NCI-H510A treated with DMSO at 0.1 percent for 48 hours (cell line): ENCODE results near the gene ERBB2.
A peak's percentile ranks its signal among the peaks of the same experiment; 100 is the strongest.

ENCODE experiments used
- DNase-seq: peaks from one replicate; lab custom pipeline; 2025; lab: John Stamatoyannopoulos, UW

Gene ERBB2

DNA sequence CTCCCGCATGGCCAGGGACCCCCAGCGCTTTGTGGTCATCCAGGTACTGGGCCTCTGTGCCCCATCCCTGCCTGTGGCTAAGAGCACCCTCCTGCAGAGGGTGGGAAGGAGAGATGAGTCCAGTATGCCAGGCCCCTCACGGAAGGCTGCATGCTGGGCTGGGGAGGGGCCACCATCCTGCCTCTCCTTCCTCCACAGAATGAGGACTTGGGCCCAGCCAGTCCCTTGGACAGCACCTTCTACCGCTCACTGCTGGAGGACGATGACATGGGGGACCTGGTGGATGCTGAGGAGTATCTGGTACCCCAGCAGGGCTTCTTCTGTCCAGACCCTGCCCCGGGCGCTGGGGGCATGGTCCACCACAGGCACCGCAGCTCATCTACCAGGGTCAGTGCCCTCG is 26.8 kb downstream of the ERBB2 start:
- DNase-seq, result no peak

- no peak for DNase-seq
Observed at GRCh38 chr17:39727556-39727955, 27.7 kb downstream of the ERBB2 start.

DNA sequence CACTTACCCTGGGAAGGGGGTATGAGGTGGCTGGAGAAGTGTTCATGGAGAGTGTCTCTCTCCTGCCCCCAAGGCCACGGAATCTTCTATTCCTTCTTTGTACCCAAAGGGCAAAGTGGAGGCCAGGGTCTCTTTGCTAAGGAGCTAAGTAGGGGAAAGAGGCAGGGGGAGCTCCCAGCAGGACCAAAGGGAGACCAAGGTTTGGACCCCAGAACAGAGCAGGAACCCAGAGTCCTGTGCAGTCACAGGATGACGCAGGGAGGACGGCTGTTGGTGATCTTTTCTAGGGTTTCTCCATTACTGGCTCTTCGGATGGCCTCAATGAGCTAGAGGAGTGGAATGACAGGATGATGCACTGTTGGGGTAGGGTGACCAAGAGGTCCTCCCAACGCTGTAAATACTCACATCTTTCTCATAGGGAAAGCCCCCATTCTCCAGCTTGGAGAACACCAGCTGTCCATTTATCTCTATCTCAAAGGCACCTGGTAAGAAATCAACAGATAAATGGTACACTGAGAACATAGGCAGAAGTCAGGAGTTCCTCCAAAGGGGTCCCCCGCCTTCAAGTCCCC is 29.5 kb downstream of the ERBB2 start:
- no peak for DNase-seq

GRCh38 chr17:39730095-39730921 is 30.4 kb downstream of the ERBB2 start, which contains the start of gene MIEN1:
MIEN1 (minus strand) TSS chr17:39730532; CDS start chr17:39730495, 37 bp downstream.
- peak; percentile 77 for DNase-seq

DNA sequence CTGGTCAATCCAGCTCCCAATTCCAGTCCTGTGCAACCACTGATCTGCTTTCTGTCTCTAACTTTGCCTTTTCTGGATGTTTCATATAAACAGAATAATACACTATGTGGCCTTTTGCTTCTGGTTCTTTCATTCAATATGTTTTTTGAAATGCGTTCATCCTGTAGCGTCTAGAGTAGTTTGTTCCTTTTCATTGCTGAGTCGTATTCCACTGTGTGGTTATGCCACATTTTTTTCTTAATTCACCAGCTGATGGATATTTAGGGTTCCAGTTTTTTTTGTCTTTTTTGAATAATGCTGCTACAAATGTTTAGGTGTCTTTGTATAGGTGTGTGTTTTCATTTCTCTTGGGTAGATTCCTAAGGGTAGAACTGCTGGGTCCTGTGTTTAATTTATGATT is 32.7 kb downstream of the ERBB2 start:
- no peak for DNase-seq

DNA sequence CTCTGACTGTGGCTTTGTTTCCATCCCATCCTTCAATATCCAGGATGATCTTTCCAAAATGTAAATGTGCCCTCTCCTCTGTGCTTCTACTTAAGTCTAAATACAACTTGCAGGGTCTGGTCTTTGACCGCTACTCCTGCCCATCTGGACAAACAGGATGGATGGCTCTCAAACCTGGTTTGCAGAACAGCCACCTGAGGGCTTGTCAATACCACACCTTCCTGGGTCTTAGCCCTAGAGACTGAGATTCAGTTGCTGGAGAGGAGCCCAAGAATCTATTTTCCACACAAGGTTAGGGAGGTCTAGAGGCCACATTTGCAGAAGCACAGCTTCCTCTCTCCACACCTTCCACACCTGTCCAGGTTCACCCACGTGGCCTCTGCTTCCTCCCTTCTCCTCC is 36.0 kb downstream of the ERBB2 start:
- DNase-seq, result no peak

GRCh38 chr17:39736319-39737165 is 36.7 kb downstream of the ERBB2 start:
- peak; percentile 50 for DNase-seq

GRCh38 chr17:39737206-39737759 is 37.4 kb downstream of the ERBB2 start:
- DNase-seq, result no peak

DNA sequence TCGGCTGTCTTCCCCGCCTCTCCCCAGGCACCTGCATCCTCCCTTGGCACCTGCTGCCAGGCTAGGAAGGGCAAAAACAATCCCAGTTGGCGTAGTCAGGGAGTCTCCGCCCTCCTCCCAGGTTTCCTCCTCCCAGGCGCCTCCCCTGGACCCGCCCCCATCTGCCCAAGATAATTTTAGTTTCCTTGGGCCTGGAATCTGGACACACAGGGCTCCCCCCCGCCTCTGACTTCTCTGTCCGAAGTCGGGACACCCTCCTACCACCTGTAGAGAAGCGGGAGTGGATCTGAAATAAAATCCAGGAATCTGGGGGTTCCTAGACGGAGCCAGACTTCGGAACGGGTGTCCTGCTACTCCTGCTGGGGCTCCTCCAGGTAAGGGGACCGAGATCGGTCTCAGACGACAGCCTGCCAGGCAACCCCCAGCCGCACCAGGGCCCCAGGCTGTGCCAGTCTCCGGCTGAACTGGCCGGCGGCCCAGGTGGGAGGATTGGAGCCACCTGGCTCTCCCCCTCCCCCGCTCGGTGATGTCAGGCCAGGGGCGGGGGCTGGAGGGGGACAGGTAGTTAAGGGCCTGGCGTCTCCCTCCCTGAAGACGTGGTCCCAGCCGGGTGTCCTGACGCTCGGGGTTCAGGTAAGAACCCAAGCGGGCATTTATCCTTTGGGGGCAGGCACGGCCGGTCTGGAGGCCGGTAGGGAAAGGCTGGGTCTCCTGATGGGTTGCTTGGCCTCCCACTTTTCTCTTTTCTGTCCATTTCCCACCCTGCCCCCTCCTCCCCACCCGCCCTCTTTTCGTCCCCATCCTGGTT is 38.1 kb downstream of the ERBB2 start, which contains the start of gene GRB7:
Gene GRB7, plus strand, starts transcription at position 179 of the 808 bp plus-strand sequence. CDS start 4,364 bp downstream, outside the sequence.
- peak; percentile 84 for DNase-seq

- peak; percentile 64 for DNase-seq
Observed at GRCh38 chr17:39738568-39738901, 38.7 kb downstream of the ERBB2 start.

- DNase-seq, result peak; percentile 86
Observed at GRCh38 chr17:39738983-39739884, 39.4 kb downstream of the ERBB2 start.

DNA sequence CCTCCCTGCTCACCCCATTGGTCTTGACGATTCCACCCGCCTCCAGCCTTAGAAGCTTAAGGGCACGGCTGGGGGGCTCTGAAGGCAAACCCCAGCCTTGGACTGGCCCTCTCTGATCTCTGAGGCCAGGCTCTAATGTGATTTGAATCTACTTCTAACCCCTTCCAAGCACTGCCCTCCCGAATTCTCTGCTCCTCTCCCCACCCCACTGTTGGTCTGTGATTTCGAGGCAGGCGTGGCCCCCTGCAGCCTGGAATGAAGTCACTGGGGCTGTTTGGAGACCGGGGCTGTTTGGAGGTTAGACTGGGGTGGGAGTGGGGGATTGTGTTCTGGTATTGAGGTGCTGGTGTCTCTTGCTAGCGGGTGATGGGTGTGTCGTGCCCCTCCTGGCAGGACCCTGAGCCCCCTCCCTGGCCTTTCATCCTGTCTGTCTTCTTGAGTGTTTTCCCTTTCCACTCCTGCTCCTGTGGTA is 40.1 kb downstream of the ERBB2 start:
- no peak for DNase-seq

DNA sequence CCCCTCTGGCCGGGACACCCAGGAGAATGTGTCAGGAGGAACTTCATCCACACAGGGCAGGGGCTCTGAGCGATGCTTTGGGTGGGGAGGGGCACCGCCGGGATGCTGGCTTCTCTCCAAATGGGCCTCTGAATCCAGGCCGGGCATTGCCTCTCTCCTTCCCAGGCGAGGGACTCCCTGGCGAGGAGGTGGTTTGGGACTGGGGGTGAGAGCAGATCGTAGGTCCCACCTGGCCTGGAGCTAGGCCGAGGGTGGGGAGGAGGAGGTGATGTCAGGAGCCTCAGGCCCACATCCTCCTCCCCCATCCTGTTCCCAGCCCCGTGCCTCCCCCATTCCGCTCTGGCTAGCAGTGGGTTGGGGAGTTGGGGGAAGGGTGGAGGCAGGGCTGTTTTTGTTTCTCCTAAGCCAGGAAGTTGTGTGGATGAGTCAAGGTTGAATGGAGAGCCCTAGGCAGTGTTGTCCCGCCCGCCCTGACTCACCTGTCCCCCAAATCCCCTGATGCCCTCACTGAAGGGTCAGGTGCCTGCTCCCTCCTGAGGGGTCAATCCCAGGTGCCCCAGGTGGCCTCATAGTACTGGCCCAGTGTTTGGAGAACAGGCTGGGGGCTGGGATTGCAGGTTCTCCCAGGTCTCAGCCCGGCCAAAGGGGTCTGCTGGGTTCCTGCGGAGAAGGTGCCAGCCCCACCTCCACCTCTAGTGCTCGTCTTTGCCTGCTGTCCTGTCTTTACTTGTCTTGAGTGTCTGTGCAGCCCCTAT is 40.7 kb downstream of the ERBB2 start:
- peak; percentile 25 for DNase-seq

DNA sequence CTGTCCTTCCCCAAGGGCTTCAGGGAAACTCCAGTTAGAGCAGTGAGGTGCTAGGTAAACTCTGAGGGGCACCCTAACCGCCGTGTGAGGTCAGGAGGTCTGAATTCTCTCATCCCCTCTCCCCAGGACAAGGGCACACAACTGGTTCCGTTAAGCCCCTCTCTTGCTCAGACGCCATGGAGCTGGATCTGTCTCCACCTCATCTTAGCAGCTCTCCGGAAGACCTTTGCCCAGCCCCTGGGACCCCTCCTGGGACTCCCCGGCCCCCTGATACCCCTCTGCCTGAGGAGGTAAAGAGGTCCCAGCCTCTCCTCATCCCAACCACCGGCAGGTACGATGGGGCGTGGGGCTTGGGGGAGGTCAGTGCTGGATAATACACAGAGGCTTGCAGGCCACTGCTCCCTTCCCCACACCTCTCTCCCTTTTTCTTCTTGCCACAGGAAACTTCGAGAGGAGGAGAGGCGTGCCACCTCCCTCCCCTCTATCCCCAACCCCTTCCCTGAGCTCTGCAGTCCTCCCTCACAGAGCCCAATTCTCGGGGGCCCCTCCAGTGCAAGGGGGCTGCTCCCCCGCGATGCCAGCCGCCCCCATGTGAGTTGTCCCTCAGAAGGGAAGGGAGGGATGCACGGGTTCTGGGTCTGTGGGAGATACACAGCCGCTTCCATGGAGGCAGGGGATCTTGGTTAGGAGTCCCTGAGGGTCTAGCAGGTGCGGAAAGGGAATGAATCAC is 42.4 kb downstream of the ERBB2 start:
- no peak for DNase-seq

GRCh38 chr17:39742856-39743436 is 43.1 kb downstream of the ERBB2 start:
- no peak for DNase-seq

DNA sequence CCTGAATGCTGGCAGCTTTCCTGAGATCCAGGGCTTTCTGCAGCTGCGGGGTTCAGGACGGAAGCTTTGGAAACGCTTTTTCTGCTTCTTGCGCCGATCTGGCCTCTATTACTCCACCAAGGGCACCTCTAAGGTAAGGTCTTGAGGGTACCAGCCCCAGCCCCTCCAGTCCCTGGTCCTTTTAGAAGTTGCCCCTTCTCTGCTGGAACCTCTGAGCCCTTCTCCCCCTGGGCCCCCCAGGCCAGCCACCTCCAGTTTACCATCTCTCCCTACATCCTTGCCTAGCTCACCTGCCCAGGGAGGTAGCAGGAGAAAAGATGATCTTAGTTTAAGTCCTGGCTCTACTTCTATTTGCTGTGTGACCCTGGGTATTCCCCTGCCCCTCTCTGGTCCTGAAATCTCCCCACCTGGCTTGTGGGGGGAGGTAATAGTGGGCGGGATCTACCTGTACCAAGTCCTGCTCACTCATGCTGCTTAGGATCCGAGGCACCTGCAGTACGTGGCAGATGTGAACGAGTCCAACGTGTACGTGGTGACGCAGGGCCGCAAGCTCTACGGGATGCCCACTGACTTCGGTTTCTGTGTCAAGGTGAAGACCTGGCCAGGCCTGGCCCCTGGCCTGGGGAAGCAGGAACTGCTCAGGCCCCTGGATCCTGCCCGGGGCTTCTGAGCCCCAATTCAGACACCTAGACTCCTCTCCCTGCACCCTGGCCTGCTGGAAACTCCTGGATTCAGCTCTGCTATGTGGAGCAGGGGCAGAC is 44.4 kb downstream of the ERBB2 start:
- no peak for DNase-seq

DNA sequence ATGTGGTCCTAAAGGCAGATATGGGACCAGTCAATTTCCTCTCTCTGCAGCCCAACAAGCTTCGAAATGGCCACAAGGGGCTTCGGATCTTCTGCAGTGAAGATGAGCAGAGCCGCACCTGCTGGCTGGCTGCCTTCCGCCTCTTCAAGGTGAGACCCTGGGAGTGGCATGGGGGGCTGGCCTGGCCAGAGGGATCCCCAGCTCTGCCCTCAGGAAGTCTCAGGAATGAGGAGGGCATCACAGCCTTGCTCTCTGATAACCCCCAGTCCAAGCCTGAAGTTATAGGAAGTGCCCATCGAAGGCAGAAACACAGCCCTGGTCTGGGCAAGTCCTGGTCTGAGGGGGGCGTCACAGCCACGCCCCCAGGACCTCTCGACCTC is 45.0 kb downstream of the ERBB2 start:
- DNase-seq, result no peak
